Upper lobe of left lung (tissue), 4 donors: ENCODE results near the gene HOXA7.

Experiments used
- POLR2A ChIP-seq, 4 donors: fragments of 450-650 bp; IDR thresholded peaks; one replicate each; pipeline ENCODE4 v1.5.1; 2016 to 2017; ENCODE audit warnings: antibody characterized with exemption in 4 of 4, mild to moderate bottlenecking in 2 of 4
- POLR2AphosphoS5 ChIP-seq, 2 donors: sonication (generic); formaldehyde crosslinking; IDR thresholded peaks; one replicate each; pipeline ENCODE4 v1.5.1; 2017; ENCODE audit warnings: antibody characterized with exemption in 2 of 2
- TF ChIP-seq, protein P1 (sequence below), 6 experiments: fragments of 450-650 bp in 4 of 6; fragments of 200-600 bp in 2 of 6; sonication (generic) in 2 of 6; IDR thresholded peaks; one replicate each; pipeline ENCODE4 v1.5.1; 2016 to 2019; ENCODE audit warnings: antibody characterized with exemption in 6 of 6

GRCh38 chr7:27178366-27178765 lies 21.9 kb upstream of the HOXA7 start:
- TF ChIP-seq, protein P1, sequence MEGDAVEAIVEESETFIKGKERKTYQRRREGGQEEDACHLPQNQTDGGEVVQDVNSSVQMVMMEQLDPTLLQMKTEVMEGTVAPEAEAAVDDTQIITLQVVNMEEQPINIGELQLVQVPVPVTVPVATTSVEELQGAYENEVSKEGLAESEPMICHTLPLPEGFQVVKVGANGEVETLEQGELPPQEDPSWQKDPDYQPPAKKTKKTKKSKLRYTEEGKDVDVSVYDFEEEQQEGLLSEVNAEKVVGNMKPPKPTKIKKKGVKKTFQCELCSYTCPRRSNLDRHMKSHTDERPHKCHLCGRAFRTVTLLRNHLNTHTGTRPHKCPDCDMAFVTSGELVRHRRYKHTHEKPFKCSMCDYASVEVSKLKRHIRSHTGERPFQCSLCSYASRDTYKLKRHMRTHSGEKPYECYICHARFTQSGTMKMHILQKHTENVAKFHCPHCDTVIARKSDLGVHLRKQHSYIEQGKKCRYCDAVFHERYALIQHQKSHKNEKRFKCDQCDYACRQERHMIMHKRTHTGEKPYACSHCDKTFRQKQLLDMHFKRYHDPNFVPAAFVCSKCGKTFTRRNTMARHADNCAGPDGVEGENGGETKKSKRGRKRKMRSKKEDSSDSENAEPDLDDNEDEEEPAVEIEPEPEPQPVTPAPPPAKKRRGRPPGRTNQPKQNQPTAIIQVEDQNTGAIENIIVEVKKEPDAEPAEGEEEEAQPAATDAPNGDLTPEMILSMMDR (IDR thresholded peaks at IDR 0.05): no peak
- TF ChIP-seq POLR2AphosphoS5 (IDR thresholded peaks at IDR 0.05) (no peak), POLR2A (IDR thresholded peaks at IDR 0.05) (no peak)
